IMR-90 (cell line): Measurements from ENCODE around the gene MPZL2. TPM values are rescaled to one million over a fixed set of nuclear protein-coding genes. Genes with fewer than 3 reads are reported as not detected.

Experiments used
- ATAC-seq: fragments of 200-7000 bp; cut with Tn5 transposase; 2 replicates; pipeline ENCODE4 v1.9.1; 2020; ENCODE audit warnings: low read depth, mild to moderate bottlenecking, moderate library complexity
- BruUV-seq: library from RNA; stranded (reverse); fragments of 400-500 nt; replicated peaks from 2 replicates; lab custom pipeline; 2021; lab: Mats Ljungman, UMichigan
- CTCF ChIA-PET: fragments of 300-600 bp; formaldehyde crosslinking; extraction: SDS; loops from one replicate; lab custom pipeline; 2021; ENCODE audit warnings: antibody characterized with exemption; lab: Yijun Ruan, JAX
- POLR2A ChIA-PET: fragments of 300-600 bp; sonication (Branson Sonifier 250); formaldehyde crosslinking; loops from one replicate; lab custom pipeline; 2022; ENCODE audit warnings: antibody characterized with exemption; ENCODE audit not compliant: unreplicated experiment; lab: Charles Lee
- DNase-seq: peaks from one replicate; pipeline ENCODE4 v3.0.0; 2013
- H2AFZ ChIP-seq: replicated peaks from 2 replicates; pipeline ENCODE3; 2013; ENCODE audit warnings: low read length, mild to moderate bottlenecking; ENCODE audit not compliant: poor library complexity
- H2AK5ac ChIP-seq: 2 replicates; pipeline ENCODE4 v1.6.1; 2013; ENCODE audit warnings: low read depth, low read length, inconsistent platforms
- H2AK9ac ChIP-seq: replicated peaks from 2 replicates; pipeline ENCODE3; 2013; ENCODE audit warnings: mild to moderate bottlenecking, low read depth, low read length, moderate library complexity; ENCODE audit not compliant: poor library complexity
- H2BK120ac ChIP-seq: 2 replicates; pipeline ENCODE4 v1.6.1; 2013; ENCODE audit warnings: low read depth, low read length, inconsistent platforms
- H2BK15ac ChIP-seq: 3 replicates; pipeline ENCODE4 v1.6.1; 2013; ENCODE audit warnings: low read depth, low read length, inconsistent platforms
- H2BK20ac ChIP-seq: 2 replicates; pipeline ENCODE4 v1.6.1; 2013; ENCODE audit warnings: low read depth, mild to moderate bottlenecking, inconsistent platforms, low read length, moderate library complexity
- H2BK5ac ChIP-seq: 2 replicates; pipeline ENCODE4 v1.6.1; 2013; ENCODE audit warnings: mild to moderate bottlenecking, low read depth, low read length, inconsistent platforms; ENCODE audit not compliant: poor library complexity, severe bottlenecking
- H3K14ac ChIP-seq: replicated peaks from 2 replicates; pipeline ENCODE4 v1.6.1; 2013; ENCODE audit warnings: low read depth, low read length, inconsistent platforms
- H3K18ac ChIP-seq: 2 replicates; pipeline ENCODE4 v1.6.1; 2013; ENCODE audit warnings: low read depth, low read length, control low read depth
- H3K23ac ChIP-seq: 2 replicates; pipeline ENCODE4 v1.6.1; 2013; ENCODE audit warnings: low read depth, low read length, inconsistent platforms
- H3K27ac ChIP-seq: 2 replicates; pipeline ENCODE4 v1.5.1; 2013; ENCODE audit warnings: mild to moderate bottlenecking, control low read depth, low read length; ENCODE audit not compliant: insufficient read depth
- H3K27me3 ChIP-seq: 2 replicates; pipeline ENCODE4 v1.6.1; 2013; ENCODE audit warnings: low read length; ENCODE audit not compliant: control insufficient read depth, insufficient read depth
- H3K36me3 ChIP-seq: 2 replicates; pipeline ENCODE4 v1.6.1; 2013; ENCODE audit warnings: low read length, mixed read lengths; ENCODE audit not compliant: control insufficient read depth, insufficient read depth
- H3K4ac ChIP-seq: 2 replicates; pipeline ENCODE4 v1.6.1; 2013; ENCODE audit warnings: low read depth, low read length, inconsistent platforms
- H3K4me1 ChIP-seq: 2 replicates; pipeline ENCODE4 v1.6.1; 2013; ENCODE audit warnings: low read length, mixed read lengths; ENCODE audit not compliant: control insufficient read depth, insufficient read depth
- H3K4me2 ChIP-seq: 2 replicates; pipeline ENCODE4 v1.6.1; 2013; ENCODE audit warnings: low read depth, mild to moderate bottlenecking, control low read depth, low read length, moderate library complexity
- H3K4me3 ChIP-seq: 2 replicates; pipeline ENCODE4 v1.5.1; 2013; ENCODE audit warnings: low read depth, mild to moderate bottlenecking, control low read depth, low read length, moderate library complexity; ENCODE audit not compliant: insufficient read depth
- H3K56ac ChIP-seq: 2 replicates; pipeline ENCODE4 v1.6.1; 2013; ENCODE audit warnings: low read length, inconsistent platforms; ENCODE audit not compliant: insufficient read depth; ENCODE audit errors: extremely low read depth
- H3K79me1 ChIP-seq, 2 experiments: 2 replicates each; pipeline ENCODE4 v1.6.1; 2013; ENCODE audit warnings: low read length in 2 of 2, inconsistent platforms in 1 of 2, low read depth in 1 of 2
- H3K9ac ChIP-seq: 2 replicates; pipeline ENCODE4 v1.6.1; 2013; ENCODE audit warnings: low read depth, low read length, control low read depth
- H3K9me1 ChIP-seq: 2 replicates; pipeline ENCODE4 v1.6.1; 2013; ENCODE audit warnings: low read length, inconsistent platforms; ENCODE audit not compliant: insufficient read depth
- H3K9me3 ChIP-seq: 2 replicates; pipeline ENCODE4 v1.6.1; 2013; ENCODE audit warnings: low read length; ENCODE audit not compliant: control insufficient read depth, insufficient read depth
- H4K20me1 ChIP-seq: 2 replicates; pipeline ENCODE4 v1.6.1; 2013; ENCODE audit warnings: low read length, inconsistent platforms; ENCODE audit not compliant: insufficient read depth
- H4K5ac ChIP-seq: 2 replicates; pipeline ENCODE4 v1.6.1; 2013; ENCODE audit warnings: mild to moderate bottlenecking, low read depth, low read length, control low read depth
- H4K8ac ChIP-seq, 2 experiments: 2 replicates each; pipeline ENCODE4 v1.6.1; 2013; ENCODE audit warnings: low read depth in 2 of 2, low read length in 2 of 2, control low read depth in 1 of 2, inconsistent platforms in 1 of 2
- H4K91ac ChIP-seq: 2 replicates; pipeline ENCODE4 v1.6.1; 2013; ENCODE audit warnings: low read depth, low read length, inconsistent platforms; ENCODE audit not compliant: insufficient read depth
- BHLHE40 ChIP-seq: fragments of 150-350 bp; IDR thresholded peaks from 2 replicates; pipeline ENCODE4 v1.6.1; 2016; ENCODE audit warnings: mild to moderate bottlenecking, low read depth, low read length
- CEBPB ChIP-seq: IDR thresholded peaks from 2 replicates; pipeline ENCODE4 v1.6.1; 2012; ENCODE audit warnings: low read depth, low read length, improper control_type of control experiment
- CHD1 ChIP-seq: IDR thresholded peaks from 2 replicates; pipeline ENCODE4 v1.6.1; 2012; ENCODE audit warnings: low read depth, low read length, improper control_type of control experiment
- CTCF ChIP-seq: conservative IDR thresholded peaks from 2 replicates; pipeline ENCODE4 v1.5.1; 2012; ENCODE audit warnings: mild to moderate bottlenecking, low read depth, low read length, improper control_type of control experiment
- ELK1 ChIP-seq: fragments of 150-350 bp; IDR thresholded peaks from 2 replicates; pipeline ENCODE4 v1.6.1; 2016; ENCODE audit warnings: low read depth, mild to moderate bottlenecking, low read length, moderate library complexity, borderline replicate concordance
- FOS ChIP-seq: fragments of 150-350 bp; IDR thresholded peaks from 2 replicates; pipeline ENCODE4 v1.6.1; 2016; ENCODE audit warnings: low read depth, low read length
- MAFK ChIP-seq: IDR thresholded peaks from 2 replicates; pipeline ENCODE4 v1.6.1; 2012; ENCODE audit warnings: low read depth, low read length, improper control_type of control experiment
- MAZ ChIP-seq: IDR thresholded peaks from 2 replicates; pipeline ENCODE4 v1.6.1; 2012; ENCODE audit warnings: low read depth, mild to moderate bottlenecking, low read length, improper control_type of control experiment, moderate library complexity, borderline replicate concordance
- MXI1 ChIP-seq: IDR thresholded peaks from 2 replicates; pipeline ENCODE4 v1.6.1; 2012; ENCODE audit warnings: low read depth, mild to moderate bottlenecking, low read length, moderate library complexity, borderline replicate concordance
- NFE2L2 ChIP-seq: fragments of 150-350 bp; IDR thresholded peaks from 2 replicates; pipeline ENCODE4 v1.6.1; 2016; ENCODE audit warnings: low read depth, mild to moderate bottlenecking, low read length
- POLR2A ChIP-seq: IDR thresholded peaks from 2 replicates; pipeline ENCODE4 v1.6.1; 2012; ENCODE audit warnings: mild to moderate bottlenecking, low read depth, low read length
- RAD21 ChIP-seq: IDR thresholded peaks from 2 replicates; pipeline ENCODE4 v1.6.1; 2012; ENCODE audit warnings: low read length, improper control_type of control experiment
- RCOR1 ChIP-seq: IDR thresholded peaks from 2 replicates; pipeline ENCODE4 v1.6.1; 2012; ENCODE audit warnings: mild to moderate bottlenecking, low read length, improper control_type of control experiment; ENCODE audit not compliant: insufficient replicate concordance
- SMC3 ChIP-seq: fragments of 150-350 bp; IDR thresholded peaks from 2 replicates; pipeline ENCODE4 v1.6.1; 2016; ENCODE audit warnings: low read depth, mild to moderate bottlenecking, antibody characterized with exemption, low read length, moderate library complexity
- WGBS, 2 experiments: methylation state at CpG; one replicate each; pipeline versions ENCODE4 v1.1.5 to v1.1.7; 2013; ENCODE audit warnings: missing lambda C conversion rate in 2 of 2; ENCODE audit not compliant: insufficient read length in 1 of 2; ENCODE audit errors: extremely low coverage in 2 of 2; 5-methylcytosine and 5-hydroxymethylcytosine counted together
- dilution Hi-C: fragments of 300-500 bp; cut with HindIII; formaldehyde crosslinking; loops from one replicate; pipeline ENCODE4 v1.14.3; 2018; ENCODE audit warnings: low sequenced_read_pairs; ENCODE audit not compliant: unreplicated experiment
- in situ Hi-C: fragments of 300-500 bp; cut with MboI; formaldehyde crosslinking; loops from 3 replicates; pipeline ENCODE4 v1.14.3; 2019; ENCODE audit warnings: low sequenced_read_pairs, inconsistent platforms, mixed read lengths
- intact Hi-C: fragments of 100-400 bp; cut with micrococcal nuclease; formaldehyde crosslinking; loops from 2 replicates; pipeline ENCODE4 v1.10.0; 2022
- polyA plus RNA-seq, 3 experiments: library from polyadenylated mRNA; depleted of rRNA; stranded (reverse); fragments of >200 nt; gene quantifications; 2 replicates each; pipeline ENCODE4 v1.2.3, GENCODE V29; 2012; ENCODE audit warnings: low replicate concordance in 1 of 3
- total RNA-seq: library from RNA; depleted of rRNA; stranded (reverse); fragments of >200 nt; gene quantifications from 2 replicates; pipeline ENCODE4 v1.2.3, GENCODE V29; 2012

MPZL2 gene
- total and polyA plus RNA-seq, 2 of the 4 experiments (the other 2 are of a cell fraction), result not detected

DNA sequence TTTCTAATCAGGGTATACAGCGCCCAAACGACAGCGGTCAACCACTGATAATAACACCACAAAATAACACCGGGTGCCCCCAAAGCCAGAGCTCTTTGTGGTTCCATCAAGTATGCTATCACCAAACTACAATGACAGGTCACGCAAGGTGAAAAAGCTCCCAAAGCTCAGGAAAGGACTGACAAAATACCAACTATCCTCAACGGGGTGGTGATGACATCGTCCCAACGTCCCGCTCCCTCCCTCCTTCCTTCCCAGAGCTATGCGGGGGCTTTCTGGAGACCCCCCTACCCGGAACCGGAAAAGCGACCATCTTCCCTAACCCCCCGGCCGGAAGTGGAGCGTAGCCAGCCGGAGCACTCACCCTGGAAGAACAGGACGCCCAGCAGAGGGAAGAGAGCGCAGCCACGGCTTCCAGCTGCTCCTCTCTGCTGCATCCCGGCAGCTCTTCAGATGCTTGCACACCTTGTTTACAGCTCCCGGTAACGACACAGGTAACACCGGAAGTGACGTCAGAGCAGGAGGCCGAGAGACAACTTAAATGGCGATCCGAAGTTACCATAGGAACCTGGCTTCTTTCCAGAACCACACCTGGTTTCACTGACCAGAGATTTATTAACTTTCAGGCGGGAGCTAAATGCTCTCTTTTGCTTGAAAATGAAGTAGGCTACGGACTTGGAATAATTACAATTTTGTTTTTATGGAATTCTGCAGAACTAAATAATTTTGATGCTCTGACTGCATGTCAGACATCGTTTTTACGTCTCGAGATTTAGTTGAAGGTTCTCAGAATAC, 12.0 kb downstream of the MPZL2 start, which contains the start of gene MPZL3:
TSS of gene MPZL3 (minus strand) at position 508 of the 795 bp plus-strand sequence. CDS start at position 437, 71 bp downstream.
- dilution Hi-C loops, result no loop called here
- no peak within 1 kb of the TSS for H3K56ac ChIP-seq
- peak within 1 kb of the TSS; percentile 58; the same call in 1 of the 2 replicates for H3K27ac ChIP-seq
- no peaks in the 10 kb centered on the region for H3K9me1 ChIP-seq
- no peak within 1 kb of the TSS for H2BK15ac ChIP-seq
- no peak within 1 kb of the TSS for H3K9ac ChIP-seq
- no peaks in the 10 kb centered on the region for H3K4me1 ChIP-seq
- no peaks in the 10 kb centered on the region for H3K9me3 ChIP-seq
- H2BK120ac ChIP-seq, result no peak within 1 kb of the TSS
- H2BK5ac ChIP-seq, result no peak within 1 kb of the TSS
- intact Hi-C loops, result no loop called here
- in situ Hi-C loops, result no loop called here
- ChIA-PET POLR2A (no interaction called here), CTCF (no interaction called here)
- H3K36me3 ChIP-seq, result no peaks in the 10 kb centered on the region
- peak within 1 kb of the TSS; percentile 73 to 90 for H4K8ac ChIP-seq
- 6% methylated on average over 10 of the region's 33 CpGs; no CpG with 5 or more reads in 1 of the 2 experiments for WGBS, 2 experiments
- H3K23ac ChIP-seq, result no peak within 1 kb of the TSS
- ATAC-seq (peak; percentile 27; the same call in 1 of the 2 replicates), DNase-seq (peak; percentile 44)
- H2AFZ ChIP-seq, result peak within 1 kb of the TSS; percentile 95
- H4K91ac ChIP-seq, result peak within 1 kb of the TSS; percentile 50; the same call in 1 of the 2 replicates
- no peak for TF ChIP-seq NFE2L2
- TF ChIP-seq CEBPB, result no peak
- no peak for TF ChIP-seq MXI1
- TF ChIP-seq MAZ, result no peak
- TF ChIP-seq CTCF, result no peak
- TF ChIP-seq FOS, result no peak
- no peak for TF ChIP-seq RCOR1
- no peak for TF ChIP-seq POLR2A
- TF ChIP-seq CHD1, result no peak
- no peak for TF ChIP-seq MAFK
- no peak for TF ChIP-seq SMC3
- no peak for TF ChIP-seq ELK1
- TF ChIP-seq RAD21, result no peak
- TF ChIP-seq BHLHE40, result no peak
- H3K14ac ChIP-seq, result no peak within 1 kb of the TSS
- peak within 1 kb of the TSS; percentile 47; the same call in 1 of the 2 replicates for H3K18ac ChIP-seq
- H3K4ac ChIP-seq, result peak within 1 kb of the TSS; percentile 14; the same call in 1 of the 2 replicates
- no peak within 1 kb of the TSS for H2BK20ac ChIP-seq
- H3K4me3 ChIP-seq, result peak within 1 kb of the TSS; percentile 92
- H2AK5ac ChIP-seq, result no peak within 1 kb of the TSS
- H3K4me2 ChIP-seq, result peak within 1 kb of the TSS; percentile 91
- peak within 1 kb of the TSS; percentile 99 for H4K5ac ChIP-seq
- BruUV-seq, result no TSS peak
- H3K27me3 ChIP-seq, result no peaks in the 10 kb centered on the region
- no peaks in the 10 kb centered on the region for H4K20me1 ChIP-seq
- peak within 1 kb of the TSS; percentile 19 for H2AK9ac ChIP-seq
- H3K79me1 ChIP-seq, result no peaks in the 10 kb centered on the region
